Stomach (tissue), 4 donors: ENCODE results near the gene SIGLEC14.

Experiments used
- EP300 ChIP-seq: sonication (generic); formaldehyde crosslinking; IDR thresholded peaks from one replicate; pipeline ENCODE4 v1.6.1; 2017; ENCODE audit warnings: antibody characterized with exemption
- POLR2A ChIP-seq, 4 donors: fragments of 450-650 bp; IDR thresholded peaks; one replicate each; pipeline ENCODE4 v1.6.1; 2016; ENCODE audit warnings: antibody characterized with exemption in 4 of 4, control low read depth in 2 of 4, mild to moderate bottlenecking in 1 of 4, moderate library complexity in 1 of 4
- POLR2AphosphoS5 ChIP-seq, 3 donors: sonication (generic); formaldehyde crosslinking; IDR thresholded peaks; one replicate each; pipeline ENCODE4 v1.6.1; 2016; ENCODE audit warnings: antibody characterized with exemption in 3 of 3
- TF ChIP-seq, protein P1 (sequence below), 7 experiments: fragments of 450-650 bp in 4 of 7; fragments of 200-600 bp in 3 of 7; sonication (generic) in 3 of 7; IDR thresholded peaks; one replicate each; pipeline ENCODE4 v1.5.1; 2016 to 2019; ENCODE audit warnings: antibody characterized with exemption in 7 of 7, control low read depth in 2 of 7, mild to moderate bottlenecking in 1 of 7

DNA sequence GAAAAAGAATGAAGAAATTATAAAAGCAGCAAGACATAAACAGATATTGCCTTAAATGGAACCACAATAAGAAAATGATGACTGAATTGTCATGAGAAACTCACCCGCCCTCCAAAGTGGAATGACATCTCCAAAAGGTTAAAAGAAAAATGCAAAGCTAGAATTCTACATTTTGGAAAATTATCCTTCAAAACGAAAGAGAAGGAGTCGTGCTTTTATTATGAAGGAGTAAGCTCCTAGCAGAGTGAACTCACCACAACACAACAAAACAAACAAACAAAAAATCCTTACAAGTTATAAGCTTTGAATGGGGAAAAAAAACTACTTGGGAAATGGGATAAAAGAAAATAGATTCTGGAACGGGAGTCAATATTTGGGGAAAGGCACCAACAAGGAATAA lies 6.7 kb downstream of the SIGLEC14 start:
- TF ChIP-seq, protein P1, sequence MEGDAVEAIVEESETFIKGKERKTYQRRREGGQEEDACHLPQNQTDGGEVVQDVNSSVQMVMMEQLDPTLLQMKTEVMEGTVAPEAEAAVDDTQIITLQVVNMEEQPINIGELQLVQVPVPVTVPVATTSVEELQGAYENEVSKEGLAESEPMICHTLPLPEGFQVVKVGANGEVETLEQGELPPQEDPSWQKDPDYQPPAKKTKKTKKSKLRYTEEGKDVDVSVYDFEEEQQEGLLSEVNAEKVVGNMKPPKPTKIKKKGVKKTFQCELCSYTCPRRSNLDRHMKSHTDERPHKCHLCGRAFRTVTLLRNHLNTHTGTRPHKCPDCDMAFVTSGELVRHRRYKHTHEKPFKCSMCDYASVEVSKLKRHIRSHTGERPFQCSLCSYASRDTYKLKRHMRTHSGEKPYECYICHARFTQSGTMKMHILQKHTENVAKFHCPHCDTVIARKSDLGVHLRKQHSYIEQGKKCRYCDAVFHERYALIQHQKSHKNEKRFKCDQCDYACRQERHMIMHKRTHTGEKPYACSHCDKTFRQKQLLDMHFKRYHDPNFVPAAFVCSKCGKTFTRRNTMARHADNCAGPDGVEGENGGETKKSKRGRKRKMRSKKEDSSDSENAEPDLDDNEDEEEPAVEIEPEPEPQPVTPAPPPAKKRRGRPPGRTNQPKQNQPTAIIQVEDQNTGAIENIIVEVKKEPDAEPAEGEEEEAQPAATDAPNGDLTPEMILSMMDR (IDR thresholded peaks at IDR 0.05), result no peak
- TF ChIP-seq POLR2A (IDR thresholded peaks at IDR 0.05) (no peak), POLR2AphosphoS5 (IDR thresholded peaks at IDR 0.05) (no peak), EP300 (no peak)
